Eye (tissue), 1 donor: ENCODE measurements around the gene NLRC3.
"Not testable (repeated sequence)": the region's sequence is repeated elsewhere in the genome, so short reads cannot be mapped to it uniquely, and the experiment has no call there.

Experiments
- DNase-seq: peaks from one replicate; pipeline ENCODE4 v3.0.0-alpha.2; 2015

The NLRC3 gene

GRCh38 chr16:3541527-3542155 is 35.6 kb downstream of the NLRC3 start:
- DNase-seq = no peak

- DNase-seq = no peak
These were observed 39.0 kb downstream of the NLRC3 start for GRCh38 chr16:3538222-3538621.

GRCh38 chr16:3536851-3537250 is 40.4 kb downstream of the NLRC3 start:
- no peak for DNase-seq

GRCh38 chr16:3536271-3536731 is 40.9 kb downstream of the NLRC3 start:
- peak; percentile 73 for DNase-seq

GRCh38 chr16:3534126-3534525 is 43.1 kb downstream of the NLRC3 start:
- DNase-seq = no peak

- no peak for DNase-seq
These were observed 44.5 kb downstream of the NLRC3 start for GRCh38 chr16:3532741-3533140.

- DNase-seq = no peak
These were observed 46.8 kb downstream of the NLRC3 start for GRCh38 chr16:3530371-3530914.

- DNase-seq = no peak
These were observed 48.0 kb downstream of the NLRC3 start for GRCh38 chr16:3529175-3529574.

- no peak for DNase-seq
These were observed 48.8 kb downstream of the NLRC3 start for GRCh38 chr16:3528406-3528805.

GRCh38 chr16:3527216-3527829 is 49.9 kb downstream of the NLRC3 start:
- not testable (repeated sequence) for DNase-seq

GRCh38 chr16:3525951-3526350 is 51.3 kb downstream of the NLRC3 start:
- DNase-seq = no peak

GRCh38 chr16:3523281-3523680 is 53.9 kb downstream of the NLRC3 start:
- no peak for DNase-seq

- DNase-seq = no peak
These were observed 56.4 kb downstream of the NLRC3 start for GRCh38 chr16:3520841-3521240.

- peak; percentile 76 for DNase-seq
These were observed 56.8 kb downstream of the NLRC3 start for GRCh38 chr16:3520413-3520812.

- DNase-seq = no peak
These were observed 57.6 kb downstream of the NLRC3 start for GRCh38 chr16:3519581-3519980.

GRCh38 chr16:3518986-3519348 is 58.2 kb downstream of the NLRC3 start:
- no peak for DNase-seq

- DNase-seq = peak; percentile 10
These were observed 58.8 kb downstream of the NLRC3 start for GRCh38 chr16:3518292-3518985.

- no peak for DNase-seq
These were observed 61.3 kb downstream of the NLRC3 start for GRCh38 chr16:3515897-3516296.

GRCh38 chr16:3514621-3515020 is 62.6 kb downstream of the NLRC3 start:
- DNase-seq = no peak

GRCh38 chr16:3513892-3514583 is 63.2 kb downstream of the NLRC3 start:
- DNase-seq = no peak

GRCh38 chr16:3511286-3512180 is 65.7 kb downstream of the NLRC3 start:
- DNase-seq = no peak

- no peak for DNase-seq
These were observed 66.8 kb downstream of the NLRC3 start for GRCh38 chr16:3510416-3510815.
